ENCODE results near the gene ASH1L.

DNA sequence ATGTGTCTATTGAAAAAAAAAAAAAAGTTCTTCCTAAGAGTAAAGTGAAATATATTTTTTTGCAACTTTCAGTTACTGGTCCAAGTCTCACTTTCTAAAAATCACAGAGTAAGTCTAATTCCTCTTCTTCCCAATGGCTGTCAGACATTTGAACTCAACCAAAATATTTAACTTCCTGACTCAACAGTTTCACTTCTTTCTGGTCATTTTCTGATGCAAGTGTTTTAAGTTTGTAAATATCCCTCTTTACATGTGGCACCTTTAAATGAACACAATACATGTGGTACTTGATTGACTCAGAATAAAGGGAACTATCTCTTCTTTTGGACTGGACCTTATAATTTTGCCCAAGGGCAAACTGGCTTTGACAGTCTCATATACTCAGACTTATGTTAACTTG, 76.7 kb downstream of the ASH1L start:
- TF ChIP-seq E2F3 (CRISPR knock-in tag; IDR thresholded peaks at IDR 0.05) = no peak
- TF ChIP-seq NCOA2 (IDR thresholded peaks at IDR 0.05; ENCODE audit: partially characterized antibody in 2 of 2) = no peak
- TF ChIP-seq MAZ (CRISPR knock-in tag; conservative IDR thresholded peaks at IDR 0.05 in 1 of 2, IDR thresholded peaks at IDR 0.05 in 1 of 2) = no peak
- TF ChIP-seq, protein P1, sequence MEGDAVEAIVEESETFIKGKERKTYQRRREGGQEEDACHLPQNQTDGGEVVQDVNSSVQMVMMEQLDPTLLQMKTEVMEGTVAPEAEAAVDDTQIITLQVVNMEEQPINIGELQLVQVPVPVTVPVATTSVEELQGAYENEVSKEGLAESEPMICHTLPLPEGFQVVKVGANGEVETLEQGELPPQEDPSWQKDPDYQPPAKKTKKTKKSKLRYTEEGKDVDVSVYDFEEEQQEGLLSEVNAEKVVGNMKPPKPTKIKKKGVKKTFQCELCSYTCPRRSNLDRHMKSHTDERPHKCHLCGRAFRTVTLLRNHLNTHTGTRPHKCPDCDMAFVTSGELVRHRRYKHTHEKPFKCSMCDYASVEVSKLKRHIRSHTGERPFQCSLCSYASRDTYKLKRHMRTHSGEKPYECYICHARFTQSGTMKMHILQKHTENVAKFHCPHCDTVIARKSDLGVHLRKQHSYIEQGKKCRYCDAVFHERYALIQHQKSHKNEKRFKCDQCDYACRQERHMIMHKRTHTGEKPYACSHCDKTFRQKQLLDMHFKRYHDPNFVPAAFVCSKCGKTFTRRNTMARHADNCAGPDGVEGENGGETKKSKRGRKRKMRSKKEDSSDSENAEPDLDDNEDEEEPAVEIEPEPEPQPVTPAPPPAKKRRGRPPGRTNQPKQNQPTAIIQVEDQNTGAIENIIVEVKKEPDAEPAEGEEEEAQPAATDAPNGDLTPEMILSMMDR (IDR thresholded peaks at IDR 0.05 in 2 of 3, conservative IDR thresholded peaks at IDR 0.05 in 1 of 3; ENCODE audit: insufficient read depth in 2 of 3, low read depth in 1 of 3, low read length in 3 of 3) = no peak
- no peak for TF ChIP-seq POLR2A (conservative IDR thresholded peaks at IDR 0.05)
- TF ChIP-seq, protein P2, sequence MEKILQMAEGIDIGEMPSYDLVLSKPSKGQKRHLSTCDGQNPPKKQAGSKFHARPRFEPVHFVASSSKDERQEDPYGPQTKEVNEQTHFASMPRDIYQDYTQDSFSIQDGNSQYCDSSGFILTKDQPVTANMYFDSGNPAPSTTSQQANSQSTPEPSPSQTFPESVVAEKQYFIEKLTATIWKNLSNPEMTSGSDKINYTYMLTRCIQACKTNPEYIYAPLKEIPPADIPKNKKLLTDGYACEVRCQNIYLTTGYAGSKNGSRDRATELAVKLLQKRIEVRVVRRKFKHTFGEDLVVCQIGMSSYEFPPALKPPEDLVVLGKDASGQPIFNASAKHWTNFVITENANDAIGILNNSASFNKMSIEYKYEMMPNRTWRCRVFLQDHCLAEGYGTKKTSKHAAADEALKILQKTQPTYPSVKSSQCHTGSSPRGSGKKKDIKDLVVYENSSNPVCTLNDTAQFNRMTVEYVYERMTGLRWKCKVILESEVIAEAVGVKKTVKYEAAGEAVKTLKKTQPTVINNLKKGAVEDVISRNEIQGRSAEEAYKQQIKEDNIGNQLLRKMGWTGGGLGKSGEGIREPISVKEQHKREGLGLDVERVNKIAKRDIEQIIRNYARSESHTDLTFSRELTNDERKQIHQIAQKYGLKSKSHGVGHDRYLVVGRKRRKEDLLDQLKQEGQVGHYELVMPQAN (IDR thresholded peaks at IDR 0.05; ENCODE audit: borderline replicate concordance) = no peak
- TF ChIP-seq ZC3H4 (CRISPR knock-in tag; IDR thresholded peaks at IDR 0.05; ENCODE audit: borderline replicate concordance) = no peak
